OCI-LY7 (cell line): ENCODE data around the gene YIPF2. TPM values are rescaled to one million over a fixed set of nuclear protein-coding genes. Genes with fewer than 3 reads are reported as not detected.
"Not testable (repeated sequence)": the region's sequence is repeated elsewhere in the genome, so short reads cannot be mapped to it uniquely, and the experiment has no call there.

Experiments used
- BruUV-seq: library from RNA; stranded (reverse); fragments of 400-500 nt; replicated peaks from 2 replicates; lab custom pipeline; 2021; lab: Mats Ljungman, UMichigan
- CTCF ChIA-PET: fragments of 300-600 bp; sonication (Branson Sonifier 250); formaldehyde crosslinking; loops from one replicate; lab custom pipeline; 2022; ENCODE audit warnings: antibody characterized with exemption; ENCODE audit not compliant: unreplicated experiment; lab: Charles Lee
- POLR2A ChIA-PET: fragments of 300-600 bp; sonication (Branson Sonifier 250); formaldehyde crosslinking; loops from one replicate; lab custom pipeline; 2022; ENCODE audit warnings: antibody characterized with exemption; lab: Charles Lee
- DNase-seq: peaks from one replicate; pipeline ENCODE4 v3.0.0-alpha.2; 2015; ENCODE audit warnings: low spot score
- H2AFZ ChIP-seq: fragments of 200-600 bp; sonication (generic), shearing (Covaris generic); 2 replicates; pipeline ENCODE4 v1.6.1; 2014; ENCODE audit warnings: mild to moderate bottlenecking, antibody characterized with exemption, low read length, moderate library complexity
- H3K27ac ChIP-seq: fragments of 200-600 bp; sonication (generic); 2 replicates; pipeline ENCODE4 v1.5.1; 2014; ENCODE audit warnings: mixed run types, low read depth, mild to moderate bottlenecking, moderate library complexity, low read length, inconsistent platforms; ENCODE audit not compliant: poor library complexity, severe bottlenecking
- H3K36me3 ChIP-seq: fragments of 200-600 bp; sonication (generic); 2 replicates; pipeline ENCODE4 v1.6.1; 2014; ENCODE audit warnings: mild to moderate bottlenecking, antibody characterized with exemption, low read length, moderate library complexity, mixed read lengths; ENCODE audit not compliant: insufficient read depth
- H3K4me1 ChIP-seq: fragments of 200-600 bp; sonication (generic); 2 replicates; pipeline ENCODE4 v1.5.1; 2014; ENCODE audit warnings: mild to moderate bottlenecking, low read length; ENCODE audit not compliant: insufficient read depth, poor library complexity, severe bottlenecking
- H3K4me2 ChIP-seq: fragments of 200-600 bp; sonication (generic); 2 replicates; pipeline ENCODE4 v1.6.1; 2014; ENCODE audit warnings: mild to moderate bottlenecking, low read length
- H3K4me3 ChIP-seq: fragments of 200-600 bp; sonication (generic); 2 replicates; pipeline ENCODE4 v1.5.1; 2014; ENCODE audit warnings: mild to moderate bottlenecking, low read depth, low read length; ENCODE audit not compliant: poor library complexity, severe bottlenecking
- H3K79me2 ChIP-seq: fragments of 200-600 bp; sonication (generic); 2 replicates; pipeline ENCODE4 v1.6.1; 2016; ENCODE audit warnings: low read depth, mild to moderate bottlenecking, low read length, moderate library complexity, mixed read lengths; ENCODE audit not compliant: insufficient read depth
- H3K9me2 ChIP-seq: fragments of 200-600 bp; sonication (generic); 2 replicates; pipeline ENCODE4 v1.6.1; 2016; ENCODE audit warnings: mild to moderate bottlenecking, low read length, mixed read lengths; ENCODE audit not compliant: insufficient read depth
- H3K9me3 ChIP-seq: fragments of 200-600 bp; sonication (generic); 2 replicates; pipeline ENCODE4 v1.6.1; 2014; ENCODE audit warnings: mild to moderate bottlenecking, mixed run types, low read length, mixed read lengths
- H4K20me1 ChIP-seq: fragments of 200-600 bp; sonication (generic); 2 replicates; pipeline ENCODE4 v1.6.1; 2014; ENCODE audit warnings: mild to moderate bottlenecking, antibody characterized with exemption, low read length, moderate library complexity, mixed read lengths; ENCODE audit not compliant: insufficient read depth
- EZH2phosphoT487 ChIP-seq: fragments of 200-600 bp; sonication (generic); IDR thresholded peaks from 2 replicates; pipeline ENCODE4 v1.6.1; 2018; ENCODE audit warnings: low read depth, borderline replicate concordance, mild to moderate bottlenecking, mixed run types, antibody characterized with exemption, low read length, moderate library complexity, mixed read lengths
- intact Hi-C: fragments of 100-400 bp; cut with micrococcal nuclease; formaldehyde crosslinking; loops from one replicate; pipeline ENCODE4 v1.10.0; 2022; ENCODE audit not compliant: unreplicated experiment
- total RNA-seq, 2 experiments: library from RNA; depleted of rRNA in 1 of 2; stranded (reverse); fragments of >200 nt in 1 of 2; shearing (Covaris generic) in 1 of 2; gene quantifications; 2 replicates each; pipeline ENCODE4 v1.2.3, GENCODE V29; 2014 to 2022
- TF ChIP-seq, protein P1 (sequence below): fragments of 200-600 bp; sonication (generic); conservative IDR thresholded peaks from 2 replicates; pipeline ENCODE4 v1.5.1; 2014; ENCODE audit warnings: mild to moderate bottlenecking, antibody characterized with exemption, low read length, moderate library complexity, mixed read lengths

The YIPF2 gene
- total RNA-seq, 2 experiments from 2014 or later = 26.7 to 27.5 TPM

DNA sequence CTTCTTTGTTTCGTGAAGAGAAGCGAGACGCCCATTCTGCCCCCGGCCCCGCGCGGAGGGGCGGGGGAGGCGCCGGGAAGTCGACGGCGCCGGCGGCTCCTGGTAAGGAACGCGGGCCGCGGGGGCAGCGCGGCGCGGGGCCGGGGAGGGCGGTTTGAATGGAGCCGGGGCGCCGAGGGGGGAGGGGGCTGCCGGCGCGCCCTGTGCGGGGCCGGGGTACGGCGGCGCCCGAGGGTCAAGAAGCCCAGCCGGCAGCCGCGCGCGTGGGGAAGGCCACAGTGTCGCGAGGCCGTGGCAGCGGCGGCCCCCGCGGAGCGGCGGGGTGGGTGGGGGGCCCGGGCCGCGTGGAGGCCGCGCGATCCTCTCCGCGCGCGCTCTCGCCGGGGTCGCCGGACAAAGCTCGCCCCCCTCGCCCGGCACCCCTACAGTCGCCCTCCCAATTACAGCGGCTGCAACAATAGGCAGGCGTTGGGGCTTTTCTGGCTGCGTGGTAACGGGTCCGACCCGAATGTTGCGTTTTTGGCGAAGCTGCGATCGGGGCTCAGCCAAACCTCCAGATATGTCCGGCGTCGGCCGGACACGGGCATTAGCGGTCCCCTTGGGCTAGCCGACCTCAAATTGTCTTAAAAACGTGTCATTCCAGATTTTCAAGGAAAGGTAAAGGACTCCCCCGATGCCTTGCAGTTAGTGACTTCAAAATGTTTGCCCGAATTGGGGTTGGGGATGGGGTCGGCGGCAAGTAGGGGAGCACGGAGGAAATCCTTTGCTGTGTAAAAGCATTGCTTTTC lies 32.8 kb upstream of the YIPF2 start:
- peaks cover 43% of the 10 kb centered on the region for H3K4me1 ChIP-seq
- no peaks in the 10 kb centered on the region for H3K9me2 ChIP-seq
- BruUV-seq = no TSS peak
- TF ChIP-seq, protein P1, sequence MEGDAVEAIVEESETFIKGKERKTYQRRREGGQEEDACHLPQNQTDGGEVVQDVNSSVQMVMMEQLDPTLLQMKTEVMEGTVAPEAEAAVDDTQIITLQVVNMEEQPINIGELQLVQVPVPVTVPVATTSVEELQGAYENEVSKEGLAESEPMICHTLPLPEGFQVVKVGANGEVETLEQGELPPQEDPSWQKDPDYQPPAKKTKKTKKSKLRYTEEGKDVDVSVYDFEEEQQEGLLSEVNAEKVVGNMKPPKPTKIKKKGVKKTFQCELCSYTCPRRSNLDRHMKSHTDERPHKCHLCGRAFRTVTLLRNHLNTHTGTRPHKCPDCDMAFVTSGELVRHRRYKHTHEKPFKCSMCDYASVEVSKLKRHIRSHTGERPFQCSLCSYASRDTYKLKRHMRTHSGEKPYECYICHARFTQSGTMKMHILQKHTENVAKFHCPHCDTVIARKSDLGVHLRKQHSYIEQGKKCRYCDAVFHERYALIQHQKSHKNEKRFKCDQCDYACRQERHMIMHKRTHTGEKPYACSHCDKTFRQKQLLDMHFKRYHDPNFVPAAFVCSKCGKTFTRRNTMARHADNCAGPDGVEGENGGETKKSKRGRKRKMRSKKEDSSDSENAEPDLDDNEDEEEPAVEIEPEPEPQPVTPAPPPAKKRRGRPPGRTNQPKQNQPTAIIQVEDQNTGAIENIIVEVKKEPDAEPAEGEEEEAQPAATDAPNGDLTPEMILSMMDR = no peak
- no peak for TF ChIP-seq EZH2phosphoT487
- peak overlapping the region; percentile 87 for H3K4me3 ChIP-seq
- ChIA-PET POLR2A (interaction anchor here (1.0 to 1.3 kb wide), 3 partner anchors 9 to 28 kb away, joined by 3 to 5 read pairs (median 3); no protein-coding TSS in a partner anchor), CTCF (interaction anchor here (0.5 kb wide), 1 partner anchor 20 kb away, joined by 4 read pairs; no protein-coding TSS in a partner anchor)
- H3K4me2 ChIP-seq = peak overlapping the region; percentile 76
- peak; percentile 57 for DNase-seq
- H2AFZ ChIP-seq = no peak overlapping the region
- peak overlapping the region; percentile 99 for H3K27ac ChIP-seq
- no peaks in the 10 kb centered on the region for H3K9me3 ChIP-seq
- H3K79me2 ChIP-seq = peaks cover 60% of the 10 kb centered on the region
- H3K36me3 ChIP-seq = peaks cover 40% of the 10 kb centered on the region
- H4K20me1 ChIP-seq = no peaks in the 10 kb centered on the region
- intact Hi-C loops = no loop called here

DNA sequence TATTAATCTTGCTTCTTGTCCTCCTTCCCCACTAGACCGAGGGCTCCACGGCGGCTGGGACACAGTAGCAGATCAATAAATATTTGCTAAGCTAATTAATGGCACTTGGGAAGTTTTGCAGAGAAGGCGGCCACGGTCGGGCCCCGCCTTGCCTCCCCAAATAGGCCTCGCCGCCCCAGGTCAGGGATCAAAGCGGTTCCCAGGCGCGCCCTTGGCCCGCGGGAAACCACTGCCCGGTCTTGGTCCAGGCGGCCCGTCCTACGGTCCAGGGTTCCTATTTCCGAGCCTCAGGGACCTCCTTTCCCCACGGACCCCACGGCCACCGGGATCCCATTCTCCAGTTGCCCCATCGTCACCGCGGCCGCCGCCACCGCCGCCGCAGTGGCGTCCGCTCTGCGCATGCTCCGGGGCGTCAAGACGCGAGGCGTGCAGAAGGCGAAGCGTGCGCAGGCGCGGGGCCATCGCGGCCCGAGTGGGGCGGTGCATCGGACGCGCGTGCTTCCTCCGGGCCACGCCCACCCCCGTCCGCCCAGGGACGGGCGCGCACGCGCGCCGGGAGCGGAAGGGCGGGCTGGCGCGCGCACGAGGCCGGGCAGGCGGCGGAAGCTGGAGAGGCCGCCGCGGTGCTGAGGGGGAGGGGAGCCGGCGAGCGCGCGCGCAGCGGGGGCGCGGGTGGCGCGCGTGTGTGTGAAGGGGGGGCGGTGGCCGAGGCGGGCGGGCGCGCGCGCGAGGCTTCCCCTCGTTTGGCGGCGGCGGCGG lies 32.1 kb upstream of the YIPF2 start, which contains the start of gene SMARCA4:
TSS of gene SMARCA4 (plus strand) at position 717 of the 759 bp plus-strand sequence. CDS start 23,122 bp downstream, outside the sequence.
- DNase-seq = peak; percentile 99
- BruUV-seq = TSS peak; percentile 80
- no peak for TF ChIP-seq EZH2phosphoT487
- TF ChIP-seq, protein P1 = no peak
- Histone ChIP-seq H3K9me3 (no peaks in the 10 kb centered on the region), H3K4me1 (peaks cover 36% of the 10 kb centered on the region), H4K20me1 (no peaks in the 10 kb centered on the region), H3K36me3 (peaks cover 32% of the 10 kb centered on the region), H3K4me3 (peak within 1 kb of the TSS; percentile 87), H3K27ac (peak within 1 kb of the TSS; percentile 99), H2AFZ (no peak within 1 kb of the TSS; the same call in 1 of the 2 replicates), H3K4me2 (peak within 1 kb of the TSS; percentile 86), H3K9me2 (no peaks in the 10 kb centered on the region), H3K79me2 (peaks cover 53% of the 10 kb centered on the region)
- POLR2A ChIA-PET = interaction anchor here (0.6 to 1.5 kb wide), 4 partner anchors 9 to 87 kb away, joined by 3 to 5 read pairs (median 3); no protein-coding TSS in a partner anchor
- intact Hi-C loops = no loop called here
- CTCF ChIA-PET = no interaction called here

DNA sequence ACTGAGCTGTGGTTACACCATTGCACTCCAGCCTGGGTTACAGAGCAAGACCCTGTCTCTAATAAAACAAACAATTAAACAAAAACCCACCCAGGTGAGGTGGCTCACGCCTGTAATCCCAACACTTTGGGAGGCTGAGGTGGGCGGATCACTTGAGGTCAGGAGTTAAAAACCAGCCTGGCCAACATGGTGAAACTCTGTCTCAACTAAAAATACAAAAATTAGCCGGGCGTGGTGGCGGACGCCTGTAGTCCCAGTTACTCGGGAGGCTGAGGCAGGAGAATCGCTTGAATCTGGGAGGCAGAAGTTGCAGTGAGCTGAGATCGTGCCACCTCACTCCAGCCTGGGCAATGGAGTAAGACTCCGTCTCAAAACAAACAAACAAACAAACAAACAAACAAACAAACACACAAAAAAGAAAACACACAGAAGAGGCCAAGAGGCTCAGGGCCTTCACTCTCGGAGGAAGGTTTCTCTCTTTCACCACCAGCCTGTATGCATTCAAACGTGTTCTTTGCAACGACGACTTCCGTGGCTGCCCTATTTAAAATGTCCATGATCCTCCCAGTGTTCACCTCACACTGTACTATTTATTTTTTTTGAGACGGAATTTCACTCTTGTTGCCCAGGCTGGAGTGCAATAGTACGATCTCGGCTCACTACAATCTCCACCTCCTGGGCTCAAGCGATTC lies 31.0 kb upstream of the YIPF2 start:
- H2AFZ ChIP-seq, intact Hi-C loops, H3K27ac ChIP-seq, H3K9me2 ChIP-seq, H3K9me3 ChIP-seq, DNase-seq, CTCF ChIA-PET, BruUV-seq, H4K20me1 ChIP-seq: not testable (repeated sequence)
- H3K4me1 ChIP-seq = peaks cover 29% of the 10 kb centered on the region
- H3K79me2 ChIP-seq = peaks cover 42% of the 10 kb centered on the region
- peak overlapping the region; percentile 87 for H3K4me3 ChIP-seq
- POLR2A ChIA-PET = interaction anchor here (0.7 to 1.5 kb wide), 5 partner anchors 9 to 130 kb away, joined by 3 to 6 read pairs (median 4); no protein-coding TSS in a partner anchor
- H3K4me2 ChIP-seq = peak overlapping the region; percentile 86
- peaks cover 21% of the 10 kb centered on the region for H3K36me3 ChIP-seq
